Fibroblast of lung (primary cell): Measurements from ENCODE around the gene ANO2. TPM values are rescaled to one million over a fixed set of nuclear protein-coding genes. Genes with fewer than 3 reads are reported as not detected.

Experiments used
- DNase-seq, 2 donors: peaks; one replicate each; pipeline versions ENCODE4 v3.0.0 to v3.0.0-alpha.2; 2010; ENCODE audit warnings: low read depth in 2 of 2
- H2AFZ ChIP-seq: 2 replicates; pipeline ENCODE4 v1.5.1; 2012; ENCODE audit warnings: low read length, control low read depth, inconsistent platforms
- H3K27ac ChIP-seq: 2 replicates; pipeline ENCODE4 v1.5.1; 2011; ENCODE audit warnings: low read length, control low read depth; ENCODE audit not compliant: insufficient read depth
- H3K27me3 ChIP-seq: 2 replicates; pipeline ENCODE4 v1.5.1; 2011; ENCODE audit warnings: mild to moderate bottlenecking, low read length; ENCODE audit not compliant: control insufficient read depth, insufficient read depth
- H3K36me3 ChIP-seq: 2 replicates; pipeline ENCODE4 v1.5.1; 2011; ENCODE audit warnings: low read length; ENCODE audit not compliant: control insufficient read depth, insufficient read depth
- H3K4me1 ChIP-seq: 2 replicates; pipeline ENCODE4 v1.5.1; 2011; ENCODE audit warnings: low read length; ENCODE audit not compliant: control insufficient read depth, insufficient read depth; ENCODE audit errors: extremely low read depth
- H3K4me2 ChIP-seq: 2 replicates; pipeline ENCODE4 v1.5.1; 2011; ENCODE audit warnings: low read length, control low read depth; ENCODE audit not compliant: insufficient read depth; ENCODE audit errors: extremely low read depth
- H3K4me3 ChIP-seq, 4 experiments: fragments of 200-600 bp in 1 of 4; sonication (generic) in 1 of 4; replicated peaks in 1 of 4; 2 replicates each; pipeline ENCODE4 v1.5.1; 2011 to 2016; ENCODE audit warnings: low read length in 4 of 4, low read depth in 3 of 4, mild to moderate bottlenecking in 3 of 4, control low read depth in 2 of 4, inconsistent platforms in 1 of 4, mixed read lengths in 1 of 4; ENCODE audit not compliant: insufficient read depth in 1 of 4; ENCODE audit errors: control extremely low read depth in 1 of 4
- H3K79me2 ChIP-seq: 2 replicates; pipeline ENCODE4 v1.5.1; 2012; ENCODE audit warnings: mild to moderate bottlenecking, low read length, inconsistent platforms; ENCODE audit not compliant: control insufficient read depth, insufficient read depth
- H3K9ac ChIP-seq: 2 replicates; pipeline ENCODE4 v1.5.1; 2011; ENCODE audit warnings: mild to moderate bottlenecking, low read length, control low read depth; ENCODE audit not compliant: insufficient read depth
- H3K9me3 ChIP-seq: 2 replicates; pipeline ENCODE4 v1.5.1; 2012; ENCODE audit warnings: low read depth, low read length; ENCODE audit not compliant: control insufficient read depth, insufficient read depth
- H4K20me1 ChIP-seq: 2 replicates; pipeline ENCODE4 v1.5.1; 2011; ENCODE audit warnings: low read length; ENCODE audit not compliant: control insufficient read depth, insufficient read depth; ENCODE audit errors: extremely low read depth
- EZH2 ChIP-seq: IDR thresholded peaks from 2 replicates; pipeline ENCODE4 v1.5.1; 2012; ENCODE audit warnings: low read length, control low read depth, mild to moderate bottlenecking; ENCODE audit errors: missing control alignments
- polyA plus RNA-seq, 2 donors: library from polyadenylated mRNA; depleted of rRNA in 1 of 2; stranded (reverse) in 1 of 2; unstranded in 1 of 2; fragments of >200 nt; gene quantifications; 2 replicates each; pipeline ENCODE4 v1.2.1, GENCODE V29; 2011 to 2012; ENCODE audit warnings: missing spikeins in 1 of 2
- total RNA-seq: library from RNA; depleted of rRNA; stranded (reverse); fragments of >200 nt; gene quantifications from 2 replicates; pipeline ENCODE4 v1.2.1, GENCODE V29; 2014
- TF ChIP-seq, protein P1 (sequence below), 2 donors: IDR thresholded peaks in 1 of 2; conservative IDR thresholded peaks in 1 of 2; 1 replicate in 1 of 2; 2 replicates in 1 of 2; pipeline ENCODE4 v1.5.1; 2011 to 2012; ENCODE audit warnings: low read length in 2 of 2, control low read depth in 1 of 2, inconsistent platforms in 1 of 2, low read depth in 1 of 2, mild to moderate bottlenecking in 1 of 2

Gene ANO2
- total and polyA plus RNA-seq, 2 donors (not counting 1 experiment from before 2014, with no cell fraction given) = 0.15 to 0.17 TPM

DNA sequence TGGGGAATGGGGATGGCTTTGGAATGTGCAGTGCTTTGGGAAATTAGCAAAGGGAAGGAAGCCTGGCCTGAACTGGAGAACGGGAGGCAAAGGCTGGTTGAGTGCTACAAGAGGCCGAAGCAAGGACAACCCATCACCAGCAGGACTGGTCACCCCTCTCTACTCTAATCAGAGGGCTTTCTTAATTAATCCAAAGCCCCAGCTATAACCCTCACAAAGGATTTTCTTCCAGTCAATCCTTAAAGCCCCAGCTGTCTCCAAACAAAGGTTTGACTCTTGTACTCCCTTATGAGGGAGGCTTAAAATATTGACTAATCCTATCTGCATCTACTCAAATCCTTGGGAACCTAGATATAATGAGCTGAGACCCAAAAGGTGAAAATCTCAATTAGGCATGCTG is 256.8 kb downstream of the ANO2 start:
- Histone ChIP-seq H3K27ac (no peak overlapping the region), H3K27me3 (no peaks in the 10 kb centered on the region), H3K36me3 (no peaks in the 10 kb centered on the region), H2AFZ (no peak overlapping the region), H4K20me1 (no peaks in the 10 kb centered on the region), H3K79me2 (no peaks in the 10 kb centered on the region), H3K9ac (no peak overlapping the region), H3K4me3 (no peak overlapping the region), H3K4me1 (no peaks in the 10 kb centered on the region), H3K9me3 (no peaks in the 10 kb centered on the region), H3K4me2 (no peak overlapping the region)
- no peak for DNase-seq
- TF ChIP-seq, protein P1, sequence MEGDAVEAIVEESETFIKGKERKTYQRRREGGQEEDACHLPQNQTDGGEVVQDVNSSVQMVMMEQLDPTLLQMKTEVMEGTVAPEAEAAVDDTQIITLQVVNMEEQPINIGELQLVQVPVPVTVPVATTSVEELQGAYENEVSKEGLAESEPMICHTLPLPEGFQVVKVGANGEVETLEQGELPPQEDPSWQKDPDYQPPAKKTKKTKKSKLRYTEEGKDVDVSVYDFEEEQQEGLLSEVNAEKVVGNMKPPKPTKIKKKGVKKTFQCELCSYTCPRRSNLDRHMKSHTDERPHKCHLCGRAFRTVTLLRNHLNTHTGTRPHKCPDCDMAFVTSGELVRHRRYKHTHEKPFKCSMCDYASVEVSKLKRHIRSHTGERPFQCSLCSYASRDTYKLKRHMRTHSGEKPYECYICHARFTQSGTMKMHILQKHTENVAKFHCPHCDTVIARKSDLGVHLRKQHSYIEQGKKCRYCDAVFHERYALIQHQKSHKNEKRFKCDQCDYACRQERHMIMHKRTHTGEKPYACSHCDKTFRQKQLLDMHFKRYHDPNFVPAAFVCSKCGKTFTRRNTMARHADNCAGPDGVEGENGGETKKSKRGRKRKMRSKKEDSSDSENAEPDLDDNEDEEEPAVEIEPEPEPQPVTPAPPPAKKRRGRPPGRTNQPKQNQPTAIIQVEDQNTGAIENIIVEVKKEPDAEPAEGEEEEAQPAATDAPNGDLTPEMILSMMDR (conservative IDR thresholded peaks at IDR 0.05 in 1 of 2, IDR thresholded peaks at IDR 0.05 in 1 of 2; ENCODE audit: low read depth in 1 of 2, low read length in 2 of 2) = no peak
- no peak for TF ChIP-seq EZH2

DNA sequence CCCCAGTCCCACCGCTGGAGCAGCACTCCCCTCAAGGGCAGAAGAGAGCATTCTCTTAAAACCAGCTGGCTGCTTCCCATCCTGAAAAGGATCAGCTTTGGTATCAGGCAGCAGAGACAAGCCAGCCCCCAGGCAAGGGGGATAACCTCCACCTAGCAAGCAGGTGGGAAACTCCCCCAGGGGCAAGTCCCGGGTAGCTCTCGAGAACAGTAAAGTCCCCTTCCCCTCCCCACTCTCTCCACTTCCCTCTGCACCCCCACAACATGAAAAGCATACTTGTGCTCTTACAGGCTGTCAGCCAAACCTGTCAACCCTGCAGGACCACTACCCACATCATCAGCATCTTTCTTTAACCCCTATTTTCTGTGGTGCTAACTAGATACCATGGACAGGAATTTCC is 259.1 kb downstream of the ANO2 start:
- Histone ChIP-seq H3K4me2 (no peak overlapping the region), H3K36me3 (no peaks in the 10 kb centered on the region), H3K79me2 (no peaks in the 10 kb centered on the region), H3K9me3 (no peaks in the 10 kb centered on the region), H3K4me3 (no peak overlapping the region), H3K27me3 (no peaks in the 10 kb centered on the region), H3K9ac (no peak overlapping the region), H2AFZ (no peak overlapping the region), H4K20me1 (no peaks in the 10 kb centered on the region), H3K27ac (no peak overlapping the region), H3K4me1 (no peaks in the 10 kb centered on the region)
- DNase-seq = no peak
- no peak for TF ChIP-seq EZH2
- TF ChIP-seq, protein P1 (conservative IDR thresholded peaks at IDR 0.05 in 1 of 2, IDR thresholded peaks at IDR 0.05 in 1 of 2; ENCODE audit: low read depth in 1 of 2, low read length in 2 of 2) = no peak

DNA sequence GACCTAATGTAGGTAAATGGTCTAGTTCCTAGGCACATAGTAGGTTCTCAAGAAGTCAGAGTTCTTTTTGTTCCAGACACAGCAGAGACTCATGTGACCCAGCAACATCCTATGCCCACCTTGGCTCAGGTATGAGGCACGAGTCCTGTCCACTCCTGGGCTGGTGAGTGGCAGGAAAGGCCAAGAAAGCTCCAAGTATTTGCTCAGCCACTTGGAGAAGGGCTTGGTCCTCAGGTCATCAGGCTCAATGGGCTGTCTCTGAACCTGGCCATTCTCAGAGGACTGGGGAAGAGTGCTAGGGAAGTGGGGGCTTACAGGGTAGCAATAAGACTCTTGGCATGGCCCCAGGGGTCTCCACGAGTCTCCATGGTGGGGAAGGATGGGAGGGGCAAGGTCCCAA is 260.1 kb downstream of the ANO2 start:
- no peak for DNase-seq

More for the DNA sequence above, 260.1 kb downstream of the ANO2 start:
- Histone ChIP-seq H3K4me1 (no peaks in the 10 kb centered on the region), H3K27ac (no peak overlapping the region), H2AFZ (no peak overlapping the region), H3K4me3 (no peak overlapping the region), H4K20me1 (no peaks in the 10 kb centered on the region), H3K79me2 (no peaks in the 10 kb centered on the region), H3K36me3 (no peaks in the 10 kb centered on the region), H3K9ac (no peak overlapping the region), H3K27me3 (no peaks in the 10 kb centered on the region), H3K4me2 (no peak overlapping the region), H3K9me3 (no peaks in the 10 kb centered on the region)
- TF ChIP-seq EZH2 = no peak
- TF ChIP-seq, protein P1 (conservative IDR thresholded peaks at IDR 0.05 in 1 of 2, IDR thresholded peaks at IDR 0.05 in 1 of 2; ENCODE audit: low read depth in 1 of 2, low read length in 2 of 2) = no peak
